Neural cell (in vitro differentiated cells): ENCODE data around the gene JPH4. TPM values are rescaled to one million over a fixed set of nuclear protein-coding genes. Genes with fewer than 3 reads are reported as not detected.
A peak's percentile ranks its signal among the peaks of the same experiment; 100 is the strongest.

Experiments
- H2AFZ ChIP-seq: fragments of 200-600, 300-800 bp; sonication (generic), shearing (Covaris generic); 2 replicates; pipeline ENCODE4 v1.6.0; 2014; ENCODE audit warnings: low read depth, mild to moderate bottlenecking, antibody characterized with exemption, low read length, moderate library complexity
- H3F3A ChIP-seq: fragments of 200-600 bp; shearing (Covaris generic); 2 replicates; pipeline ENCODE4 v1.6.1; 2016; ENCODE audit warnings: mild to moderate bottlenecking, moderate library complexity, mixed read lengths, antibody characterized with exemption, low read length; ENCODE audit not compliant: insufficient read depth, poor library complexity, severe bottlenecking
- H3K27ac ChIP-seq: fragments of 200-600, 300-800 bp; sonication (generic), shearing (Covaris generic); 2 replicates; pipeline ENCODE4 v1.5.1; 2014; ENCODE audit warnings: mild to moderate bottlenecking, low read length, moderate library complexity
- H3K27me3 ChIP-seq: fragments of 300-800, 200-600 bp; sonication (generic), shearing (Covaris generic); 2 replicates; pipeline ENCODE4 v1.6.0; 2014; ENCODE audit warnings: mild to moderate bottlenecking, low read depth, low read length, moderate library complexity; ENCODE audit not compliant: insufficient read depth
- H3K36me3 ChIP-seq: fragments of 300-800, 200-600 bp; sonication (generic), shearing (Covaris generic); 2 replicates; pipeline ENCODE4 v1.5.1; 2014; ENCODE audit warnings: mild to moderate bottlenecking, antibody characterized with exemption, low read length, moderate library complexity; ENCODE audit not compliant: insufficient read depth
- H3K4me2 ChIP-seq: fragments of 300-800, 200-600 bp; sonication (generic), shearing (Covaris generic); 2 replicates; pipeline ENCODE4 v1.6.0; 2014; ENCODE audit warnings: mild to moderate bottlenecking, low read length
- H3K4me3 ChIP-seq: fragments of 300-800, 200-600 bp; sonication (generic), shearing (Covaris generic); 2 replicates; pipeline ENCODE4 v1.5.1; 2014; ENCODE audit warnings: mild to moderate bottlenecking, low read length, moderate library complexity
- H3K79me2 ChIP-seq: fragments of 200-600 bp; shearing (Covaris generic); replicated peaks from 2 replicates; pipeline ENCODE4 v1.6.0; 2014; ENCODE audit warnings: mild to moderate bottlenecking, low read length, moderate library complexity; ENCODE audit not compliant: insufficient read depth
- H3K9ac ChIP-seq: fragments of 300-800, 200-600 bp; sonication (generic), shearing (Covaris generic); 2 replicates; pipeline ENCODE4 v1.6.1; 2016; ENCODE audit warnings: mild to moderate bottlenecking, low read length, mixed read lengths
- H3K9me2 ChIP-seq: fragments of 200-600 bp; shearing (Covaris generic); 2 replicates; pipeline ENCODE4 v1.6.1; 2016; ENCODE audit warnings: mild to moderate bottlenecking, low read length, mixed read lengths; ENCODE audit not compliant: insufficient read depth
- H3K9me3 ChIP-seq: fragments of 200-600, 300-800 bp; sonication (generic), shearing (Covaris generic); 2 replicates; pipeline ENCODE4 v1.6.1; 2016; ENCODE audit warnings: mild to moderate bottlenecking, mixed run types, low read length, moderate library complexity, mixed read lengths
- H4K20me1 ChIP-seq: fragments of 200-600 bp; shearing (Covaris generic); 2 replicates; pipeline ENCODE4 v1.6.1; 2016; ENCODE audit warnings: mild to moderate bottlenecking, mixed run types; ENCODE audit not compliant: insufficient read depth
- EP300 ChIP-seq: fragments of 450-650 bp; conservative IDR thresholded peaks from 2 replicates; pipeline ENCODE4 v1.6.1; 2014; ENCODE audit warnings: antibody characterized with exemption, mild to moderate bottlenecking, moderate library complexity; ENCODE audit not compliant: poor library complexity, severe bottlenecking
- EZH2 ChIP-seq: fragments of 200-600, 300-800 bp; shearing (Covaris generic), sonication (generic); IDR thresholded peaks from 2 replicates; pipeline ENCODE4 v1.6.1; 2014; ENCODE audit warnings: antibody characterized with exemption, low read length, borderline replicate concordance, mild to moderate bottlenecking; ENCODE audit not compliant: insufficient read depth, poor library complexity, severe bottlenecking
- MXI1 ChIP-seq: fragments of 450-650 bp; conservative IDR thresholded peaks from 2 replicates; pipeline ENCODE4 v1.6.1; 2014; ENCODE audit warnings: antibody characterized with exemption, mild to moderate bottlenecking; ENCODE audit not compliant: poor library complexity, severe bottlenecking
- POLR2AphosphoS5 ChIP-seq: IDR thresholded peaks from 2 replicates; pipeline ENCODE4 v1.6.1; 2012
- TAF1 ChIP-seq: IDR thresholded peaks from 2 replicates; pipeline ENCODE4 v1.6.1; 2012; ENCODE audit warnings: low read depth
- polyA plus RNA-seq: library from polyadenylated mRNA; depleted of rRNA; stranded (reverse); fragments of >200 nt; gene quantifications from 2 replicates; pipeline ENCODE4 v1.2.3, GENCODE V29; 2014
- TF ChIP-seq, protein P1 (sequence below): fragments of 450-650 bp; IDR thresholded peaks from 2 replicates; pipeline ENCODE4 v1.5.1; 2014; ENCODE audit warnings: antibody characterized with exemption, mild to moderate bottlenecking, moderate library complexity; ENCODE audit not compliant: poor library complexity, severe bottlenecking
- TF ChIP-seq, protein P2 (sequence below): IDR thresholded peaks from 2 replicates; pipeline ENCODE4 v1.6.1; 2012; ENCODE audit warnings: borderline replicate concordance

Gene JPH4
- polyA plus RNA-seq, 1 donor from 2014 or later: 68.2 TPM

GRCh38 chr14:23579311-23579630 is 681 bp upstream of the JPH4 start:
- Histone ChIP-seq H3K4me3 (peak overlapping the region; percentile 96), H3K27me3 (no peaks in the 10 kb centered on the region), H2AFZ (peak overlapping the region; percentile 92), H3K79me2 (peaks cover 33% of the 10 kb centered on the region), H3K9me3 (no peaks in the 10 kb centered on the region), H3K36me3 (no peaks in the 10 kb centered on the region), H4K20me1 (peaks cover 7% of the 10 kb centered on the region), H3K4me2 (peak overlapping the region; percentile 65), H3K27ac (peak overlapping the region; percentile 97), H3K9me2 (no peaks in the 10 kb centered on the region), H3K9ac (peak overlapping the region; percentile 95), H3F3A (no peaks in the 10 kb centered on the region)
- TF ChIP-seq EZH2 (no peak), POLR2AphosphoS5 (no peak), MXI1 (no peak)
- TF ChIP-seq, protein P1, sequence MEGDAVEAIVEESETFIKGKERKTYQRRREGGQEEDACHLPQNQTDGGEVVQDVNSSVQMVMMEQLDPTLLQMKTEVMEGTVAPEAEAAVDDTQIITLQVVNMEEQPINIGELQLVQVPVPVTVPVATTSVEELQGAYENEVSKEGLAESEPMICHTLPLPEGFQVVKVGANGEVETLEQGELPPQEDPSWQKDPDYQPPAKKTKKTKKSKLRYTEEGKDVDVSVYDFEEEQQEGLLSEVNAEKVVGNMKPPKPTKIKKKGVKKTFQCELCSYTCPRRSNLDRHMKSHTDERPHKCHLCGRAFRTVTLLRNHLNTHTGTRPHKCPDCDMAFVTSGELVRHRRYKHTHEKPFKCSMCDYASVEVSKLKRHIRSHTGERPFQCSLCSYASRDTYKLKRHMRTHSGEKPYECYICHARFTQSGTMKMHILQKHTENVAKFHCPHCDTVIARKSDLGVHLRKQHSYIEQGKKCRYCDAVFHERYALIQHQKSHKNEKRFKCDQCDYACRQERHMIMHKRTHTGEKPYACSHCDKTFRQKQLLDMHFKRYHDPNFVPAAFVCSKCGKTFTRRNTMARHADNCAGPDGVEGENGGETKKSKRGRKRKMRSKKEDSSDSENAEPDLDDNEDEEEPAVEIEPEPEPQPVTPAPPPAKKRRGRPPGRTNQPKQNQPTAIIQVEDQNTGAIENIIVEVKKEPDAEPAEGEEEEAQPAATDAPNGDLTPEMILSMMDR: no peak
- TF ChIP-seq, protein P2, sequence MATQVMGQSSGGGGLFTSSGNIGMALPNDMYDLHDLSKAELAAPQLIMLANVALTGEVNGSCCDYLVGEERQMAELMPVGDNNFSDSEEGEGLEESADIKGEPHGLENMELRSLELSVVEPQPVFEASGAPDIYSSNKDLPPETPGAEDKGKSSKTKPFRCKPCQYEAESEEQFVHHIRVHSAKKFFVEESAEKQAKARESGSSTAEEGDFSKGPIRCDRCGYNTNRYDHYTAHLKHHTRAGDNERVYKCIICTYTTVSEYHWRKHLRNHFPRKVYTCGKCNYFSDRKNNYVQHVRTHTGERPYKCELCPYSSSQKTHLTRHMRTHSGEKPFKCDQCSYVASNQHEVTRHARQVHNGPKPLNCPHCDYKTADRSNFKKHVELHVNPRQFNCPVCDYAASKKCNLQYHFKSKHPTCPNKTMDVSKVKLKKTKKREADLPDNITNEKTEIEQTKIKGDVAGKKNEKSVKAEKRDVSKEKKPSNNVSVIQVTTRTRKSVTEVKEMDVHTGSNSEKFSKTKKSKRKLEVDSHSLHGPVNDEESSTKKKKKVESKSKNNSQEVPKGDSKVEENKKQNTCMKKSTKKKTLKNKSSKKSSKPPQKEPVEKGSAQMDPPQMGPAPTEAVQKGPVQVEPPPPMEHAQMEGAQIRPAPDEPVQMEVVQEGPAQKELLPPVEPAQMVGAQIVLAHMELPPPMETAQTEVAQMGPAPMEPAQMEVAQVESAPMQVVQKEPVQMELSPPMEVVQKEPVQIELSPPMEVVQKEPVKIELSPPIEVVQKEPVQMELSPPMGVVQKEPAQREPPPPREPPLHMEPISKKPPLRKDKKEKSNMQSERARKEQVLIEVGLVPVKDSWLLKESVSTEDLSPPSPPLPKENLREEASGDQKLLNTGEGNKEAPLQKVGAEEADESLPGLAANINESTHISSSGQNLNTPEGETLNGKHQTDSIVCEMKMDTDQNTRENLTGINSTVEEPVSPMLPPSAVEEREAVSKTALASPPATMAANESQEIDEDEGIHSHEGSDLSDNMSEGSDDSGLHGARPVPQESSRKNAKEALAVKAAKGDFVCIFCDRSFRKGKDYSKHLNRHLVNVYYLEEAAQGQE: no peak

GRCh38 chr14:23577710-23578392 is 739 bp downstream of the JPH4 start:
- TF ChIP-seq POLR2AphosphoS5 (peak; percentile 64), MXI1 (no peak)
- peak overlapping the region; percentile 95 for H3K9ac ChIP-seq
- H3K4me3 ChIP-seq: peak overlapping the region; percentile 96
- H3F3A ChIP-seq: no peaks in the 10 kb centered on the region
- H3K27me3 ChIP-seq: no peaks in the 10 kb centered on the region
- H3K36me3 ChIP-seq: no peaks in the 10 kb centered on the region
- no peaks in the 10 kb centered on the region for H3K9me2 ChIP-seq
- no peaks in the 10 kb centered on the region for H3K9me3 ChIP-seq
- peak overlapping the region; percentile 90 for H3K4me2 ChIP-seq
- H4K20me1 ChIP-seq: peaks cover 7% of the 10 kb centered on the region
- H2AFZ ChIP-seq: peak overlapping the region; percentile 41
- H3K79me2 ChIP-seq: peaks cover 33% of the 10 kb centered on the region
- H3K27ac ChIP-seq: peak overlapping the region; percentile 97

- Histone ChIP-seq H3K4me3 (peak overlapping the region; percentile 96), H3K79me2 (peaks cover 33% of the 10 kb centered on the region), H3K4me2 (peak overlapping the region; percentile 90), H3K9ac (peak overlapping the region; percentile 95), H3K9me3 (no peaks in the 10 kb centered on the region), H3F3A (no peaks in the 10 kb centered on the region), H4K20me1 (peaks cover 7% of the 10 kb centered on the region), H3K9me2 (no peaks in the 10 kb centered on the region), H3K27ac (peak overlapping the region; percentile 97), H2AFZ (no peak overlapping the region), H3K36me3 (no peaks in the 10 kb centered on the region), H3K27me3 (no peaks in the 10 kb centered on the region)
- TF ChIP-seq MXI1 (peak; percentile 78), TAF1 (no peak), EP300 (no peak), POLR2AphosphoS5 (no peak)
- TF ChIP-seq, protein P2: no peak
- TF ChIP-seq, protein P1: no peak
These were observed 1.4 kb downstream of the JPH4 start for GRCh38 chr14:23577004-23577681.
